GM21528 (cell line): ENCODE results near the gene PRRT1.
A peak's percentile ranks its signal among the peaks of the same experiment; 100 is the strongest.

Source experiments
- ATAC-seq: cut with Tn5 transposase; IDR thresholded peaks from one replicate; pipeline ENCODE4 v1.9.1; 2021; ENCODE audit warnings: mild to moderate bottlenecking, moderate library complexity; ENCODE audit not compliant: unreplicated experiment, low FRiP score

The PRRT1 gene

GRCh38 chr6:32175711-32176475 is 24.2 kb upstream of the PRRT1 start, which contains the start of gene AGPAT1:
TSS of gene AGPAT1 (minus strand) at chr6:32176084. CDS start at chr6:32171496, 4,588 bp downstream.
- ATAC-seq = peak; percentile 46

GRCh38 chr6:32175322-32175710 is 23.6 kb upstream of the PRRT1 start:
- no peak for ATAC-seq

GRCh38 chr6:32174416-32174815 is 22.7 kb upstream of the PRRT1 start:
- ATAC-seq = no peak

- no peak for ATAC-seq
These were observed 21.4 kb upstream of the PRRT1 start for GRCh38 chr6:32173051-32173727.

- no peak for ATAC-seq
These were observed 19.5 kb upstream of the PRRT1 start for GRCh38 chr6:32171234-32171633.

- no peak for ATAC-seq
These were observed 18.6 kb upstream of the PRRT1 start for GRCh38 chr6:32170294-32170693.

- ATAC-seq = no peak
These were observed 17.3 kb upstream of the PRRT1 start for GRCh38 chr6:32168807-32169591.

GRCh38 chr6:32168350-32168749 is 16.6 kb upstream of the PRRT1 start:
- no peak for ATAC-seq

- ATAC-seq = no peak
These were observed 16.1 kb upstream of the PRRT1 start for GRCh38 chr6:32167761-32168262.

- ATAC-seq = no peak
These were observed 15.5 kb upstream of the PRRT1 start for GRCh38 chr6:32167154-32167760.

- no peak for ATAC-seq
These were observed 14.8 kb upstream of the PRRT1 start for GRCh38 chr6:32166411-32167061.

- ATAC-seq = no peak
These were observed 12.6 kb upstream of the PRRT1 start, which contains the start of gene EGFL8 for GRCh38 chr6:32164295-32164694. TSS of gene EGFL8 (plus strand) at chr6:32164595. CDS start at chr6:32166166, 1,571 bp downstream.

GRCh38 chr6:32163559-32164258 is 12.0 kb upstream of the PRRT1 start:
- no peak for ATAC-seq

- no peak for ATAC-seq
These were observed 6.3 kb upstream of the PRRT1 start for GRCh38 chr6:32158052-32158451.

- ATAC-seq = no peak
These were observed 5.2 kb upstream of the PRRT1 start for GRCh38 chr6:32156891-32157290.

GRCh38 chr6:32154514-32155161 is 2.9 kb upstream of the PRRT1 start:
- ATAC-seq = no peak

GRCh38 chr6:32153564-32154513 is 2.1 kb upstream of the PRRT1 start, which contains the start of gene PPT2:
TSS of gene PPT2 (plus strand) at chr6:32154141. CDS start at chr6:32154595, 454 bp downstream.
- ATAC-seq = no peak
